HG03039 (cell line): Measurements from ENCODE around the gene CPEB1.
"Not testable (repeated sequence)": the region's sequence is repeated elsewhere in the genome, so short reads cannot be mapped to it uniquely, and the experiment has no call there.

Experiments
- ATAC-seq: cut with Tn5 transposase; IDR thresholded peaks from one replicate; pipeline ENCODE4 v1.9.1; 2021; ENCODE audit warnings: mild to moderate bottlenecking, moderate library complexity; ENCODE audit not compliant: unreplicated experiment

CPEB1 gene

GRCh38 chr15:82548700-82549099 lies 98.5 kb downstream of the CPEB1 start:
- ATAC-seq: no peak

- ATAC-seq: no peak
These were observed 101.7 kb downstream of the CPEB1 start for GRCh38 chr15:82545478-82545877.

- ATAC-seq: no peak
These were observed 102.2 kb downstream of the CPEB1 start for GRCh38 chr15:82545002-82545401.

- no peak for ATAC-seq
These were observed 102.7 kb downstream of the CPEB1 start for GRCh38 chr15:82544431-82544830.

GRCh38 chr15:82543160-82543559 lies 104.0 kb downstream of the CPEB1 start:
- ATAC-seq: no peak

- no peak for ATAC-seq
These were observed 106.2 kb downstream of the CPEB1 start for GRCh38 chr15:82540984-82541431.

- peak; percentile 95 for ATAC-seq
These were observed 106.8 kb downstream of the CPEB1 start, which contains the start of gene RPS17 for GRCh38 chr15:82540055-82540983. Gene RPS17 (minus strand): TSS chr15:82540457. CDS start chr15:82540428, 29 bp downstream.

- ATAC-seq: no peak
These were observed 107.5 kb downstream of the CPEB1 start for GRCh38 chr15:82539691-82540054.

- ATAC-seq: no peak
These were observed 108.0 kb downstream of the CPEB1 start for GRCh38 chr15:82538961-82539690.

- ATAC-seq: no peak
These were observed 109.7 kb downstream of the CPEB1 start for GRCh38 chr15:82537351-82537908.

- ATAC-seq: no peak
These were observed 110.5 kb downstream of the CPEB1 start for GRCh38 chr15:82536409-82537350.

- no peak for ATAC-seq
These were observed 111.4 kb downstream of the CPEB1 start for GRCh38 chr15:82535566-82536408.

GRCh38 chr15:82535151-82535550 lies 112.0 kb downstream of the CPEB1 start:
- not testable (repeated sequence) for ATAC-seq

GRCh38 chr15:82534457-82534861 lies 112.7 kb downstream of the CPEB1 start:
- ATAC-seq: not testable (repeated sequence)

GRCh38 chr15:82533801-82534200 lies 113.4 kb downstream of the CPEB1 start:
- ATAC-seq: no peak

GRCh38 chr15:82532991-82533481 lies 114.1 kb downstream of the CPEB1 start:
- ATAC-seq: no peak

- ATAC-seq: no peak
These were observed 114.7 kb downstream of the CPEB1 start for GRCh38 chr15:82532383-82532990.

- no peak for ATAC-seq
These were observed 115.4 kb downstream of the CPEB1 start for GRCh38 chr15:82531496-82532382.
